HG03045 (cell line): ENCODE measurements around the gene PLEKHA6.

ENCODE experiments used
- ATAC-seq: cut with Tn5 transposase; IDR thresholded peaks from one replicate; pipeline ENCODE4 v1.9.1; 2021; ENCODE audit warnings: mild to moderate bottlenecking, moderate library complexity; ENCODE audit not compliant: unreplicated experiment

The PLEKHA6 gene

GRCh38 chr1:204286831-204287421 lies 72.8 kb downstream of the PLEKHA6 start:
- ATAC-seq, result no peak

- ATAC-seq, result no peak
Measured at GRCh38 chr1:204286315-204286714, 73.4 kb downstream of the PLEKHA6 start.

- no peak for ATAC-seq
Measured at GRCh38 chr1:204285436-204286305, 74.1 kb downstream of the PLEKHA6 start.

GRCh38 chr1:204284929-204285328 lies 74.8 kb downstream of the PLEKHA6 start:
- no peak for ATAC-seq

GRCh38 chr1:204283711-204284651 lies 75.7 kb downstream of the PLEKHA6 start:
- ATAC-seq, result no peak

GRCh38 chr1:204282761-204283221 lies 76.9 kb downstream of the PLEKHA6 start:
- ATAC-seq, result no peak

- no peak for ATAC-seq
Measured at GRCh38 chr1:204280099-204280961, 79.4 kb downstream of the PLEKHA6 start.

- ATAC-seq, result no peak
Measured at GRCh38 chr1:204278958-204279357, 80.8 kb downstream of the PLEKHA6 start.

- no peak for ATAC-seq
Measured at GRCh38 chr1:204278251-204278650, 81.5 kb downstream of the PLEKHA6 start.

- no peak for ATAC-seq
Measured at GRCh38 chr1:204277563-204278219, 82.0 kb downstream of the PLEKHA6 start.

- no peak for ATAC-seq
Measured at GRCh38 chr1:204275695-204276370, 83.9 kb downstream of the PLEKHA6 start.

- no peak for ATAC-seq
Measured at GRCh38 chr1:204274446-204274845, 85.3 kb downstream of the PLEKHA6 start.

GRCh38 chr1:204272505-204272904 lies 87.2 kb downstream of the PLEKHA6 start:
- ATAC-seq, result no peak

- no peak for ATAC-seq
Measured at GRCh38 chr1:204271970-204272369, 87.8 kb downstream of the PLEKHA6 start.

GRCh38 chr1:204268101-204268500 lies 91.6 kb downstream of the PLEKHA6 start:
- no peak for ATAC-seq

- no peak for ATAC-seq
Measured at GRCh38 chr1:204267191-204267601, 92.5 kb downstream of the PLEKHA6 start.

GRCh38 chr1:204266504-204267034 lies 93.2 kb downstream of the PLEKHA6 start:
- ATAC-seq, result no peak

- ATAC-seq, result no peak
Measured at GRCh38 chr1:204265665-204266064, 94.1 kb downstream of the PLEKHA6 start.

- ATAC-seq, result no peak
Measured at GRCh38 chr1:204264805-204265204, 94.9 kb downstream of the PLEKHA6 start.
